ENCODE measurements around the gene BTN2A1. TPM values are rescaled to one million over a fixed set of nuclear protein-coding genes. Genes with fewer than 3 reads are reported as not detected.

BTN2A1 gene
- total RNA-seq (2021; ENCODE audit: unreplicated experiment) (11.2 TPM), Bru-seq, nascent RNA (percentile 78 among the genes with signal in this experiment), BruChase-seq, experiment 1, labeled RNA remaining after a 6-hour chase (percentile 65 among the genes with signal in this experiment), BruChase-seq, experiment 2, labeled RNA remaining after a 2-hour chase (percentile 78 among the genes with signal in this experiment)
- 11.1 and 12.0 TPM in 2 replicates for polyA plus RNA-seq (2012)
- long read RNA-seq, partial matches to known transcripts, result 5 of 9 reads
- long read RNA-seq, other reads (novel, unspliced or antisense), result 3 of 9 reads

DNA sequence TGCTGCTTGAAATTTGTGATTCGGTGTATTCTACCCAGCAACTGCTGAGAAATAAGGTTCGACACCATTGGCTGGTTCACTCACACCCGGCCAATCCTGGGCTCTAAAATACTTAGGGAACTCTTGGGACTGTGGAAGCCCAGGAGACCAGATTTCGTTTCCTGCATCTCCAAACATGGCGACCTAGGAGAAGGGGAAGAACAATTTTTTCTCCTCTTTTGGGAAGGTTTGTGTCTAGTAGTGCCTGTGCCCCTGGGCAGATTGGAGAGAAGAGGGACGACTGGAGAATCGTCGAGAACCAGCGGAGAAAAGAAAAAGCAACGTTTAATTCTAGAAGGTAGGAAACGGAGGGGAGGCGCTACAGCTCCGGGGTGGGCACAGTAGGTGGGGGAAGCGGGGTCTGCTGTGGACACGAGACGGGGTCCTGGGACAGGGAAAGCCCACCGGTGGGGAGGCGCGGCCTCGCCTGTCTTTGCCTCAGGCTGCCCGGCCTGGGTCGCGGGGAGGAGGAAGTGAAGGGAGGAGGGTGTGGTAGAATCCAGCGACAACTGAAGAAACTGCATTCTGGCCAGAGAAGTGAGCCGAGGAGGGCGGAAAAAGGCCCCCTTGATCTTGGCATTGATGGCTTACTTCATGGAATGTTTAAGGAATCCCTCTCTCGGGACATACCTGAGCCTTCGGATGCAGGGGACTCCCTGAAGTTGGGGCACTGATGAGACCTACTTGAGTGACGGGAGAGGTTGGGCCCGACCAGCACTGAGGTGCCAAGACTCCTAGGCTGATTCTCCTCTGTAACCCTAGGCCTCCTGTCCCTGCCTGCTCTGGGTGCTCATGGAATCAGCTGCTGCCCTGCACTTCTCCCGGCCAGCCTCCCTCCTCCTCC, at the start of gene BTN2A1:
Gene BTN2A1, plus strand, starts transcription at position 150 of the 883 bp plus-strand sequence. Its CDS starts 682 bp downstream, at position 832.
- ATAC-seq (peak; percentile 99), DNase-seq (ENCODE audit: low read depth, low spot score) (peak; percentile 84)
- peak within 1 kb of the TSS; percentile 67 for H3K27ac ChIP-seq (ENCODE audit: low read depth, low read length)
- CTCF ChIA-PET, result no interaction called here
- peaks cover 0 to 13% of the 10 kb centered on the region in 2 experiments; a peak in 3 of 4 replicates for H3K4me1 ChIP-seq (ENCODE audit: control insufficient read depth in 1 of 2, insufficient read depth in 2 of 2, low read length in 2 of 2)
- no peaks in the 10 kb centered on the region for H3K27me3 ChIP-seq (ENCODE audit: insufficient read depth, low read length)
- H2AFZ ChIP-seq (ENCODE audit: low read depth, low read length, poor library complexity, severe bottlenecking), result peak within 1 kb of the TSS; percentile 99
- peak within 1 kb of the TSS; percentile 87 for H3K4me2 ChIP-seq (ENCODE audit: low read length)
- no peaks in the 10 kb centered on the region for H4K20me1 ChIP-seq (ENCODE audit: insufficient read depth)
- peak within 1 kb of the TSS; percentile 91 for H3K9ac ChIP-seq (ENCODE audit: low read length)
- BruUV-seq (replicated peaks), result TSS peak; percentile 67
- H3K36me3 ChIP-seq (ENCODE audit: control insufficient read depth in 1 of 2, insufficient read depth in 2 of 2, low read length in 2 of 2), result peaks cover 13 to 20% of the 10 kb centered on the region in 2 experiments; a peak in 3 of 4 replicates
- TF ChIP-seq ZFX (IDR thresholded peaks at IDR 0.05) (no peak), YY1 (IDR thresholded peaks at IDR 0.05; ENCODE audit: extremely low read depth, insufficient replicate concordance, low read depth, low read length) (peak; percentile 88), TCF7L2 (IDR thresholded peaks at IDR 0.05; ENCODE audit: borderline replicate concordance, extremely low read depth, insufficient read depth, insufficient read length) (no peak), ZNF274 (IDR thresholded peaks at IDR 0.05; ENCODE audit: low read depth, low read length) (no peak), SRF (IDR thresholded peaks at IDR 0.05; ENCODE audit: low read depth) (peak; percentile 34; the same call in 1 of the 2 replicates), EZH2phosphoT487 (IDR thresholded peaks at IDR 0.05; ENCODE audit: borderline replicate concordance) (no peak), ELF1 (IDR thresholded peaks at IDR 0.05; ENCODE audit: borderline replicate concordance, low read depth) (no peak), RAD21 (IDR thresholded peaks at IDR 0.05; ENCODE audit: low read depth) (no peak), POLR2AphosphoS5 (IDR thresholded peaks at IDR 0.05; ENCODE audit: low read depth, low read length) (peak; percentile 83), FOSL1 (IDR thresholded peaks at IDR 0.05; ENCODE audit: low read depth) (no peak)
- TF ChIP-seq, protein P1, sequence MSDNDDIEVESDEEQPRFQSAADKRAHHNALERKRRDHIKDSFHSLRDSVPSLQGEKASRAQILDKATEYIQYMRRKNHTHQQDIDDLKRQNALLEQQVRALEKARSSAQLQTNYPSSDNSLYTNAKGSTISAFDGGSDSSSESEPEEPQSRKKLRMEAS (IDR thresholded peaks at IDR 0.05), result no peak
- TF ChIP-seq, protein P2, sequence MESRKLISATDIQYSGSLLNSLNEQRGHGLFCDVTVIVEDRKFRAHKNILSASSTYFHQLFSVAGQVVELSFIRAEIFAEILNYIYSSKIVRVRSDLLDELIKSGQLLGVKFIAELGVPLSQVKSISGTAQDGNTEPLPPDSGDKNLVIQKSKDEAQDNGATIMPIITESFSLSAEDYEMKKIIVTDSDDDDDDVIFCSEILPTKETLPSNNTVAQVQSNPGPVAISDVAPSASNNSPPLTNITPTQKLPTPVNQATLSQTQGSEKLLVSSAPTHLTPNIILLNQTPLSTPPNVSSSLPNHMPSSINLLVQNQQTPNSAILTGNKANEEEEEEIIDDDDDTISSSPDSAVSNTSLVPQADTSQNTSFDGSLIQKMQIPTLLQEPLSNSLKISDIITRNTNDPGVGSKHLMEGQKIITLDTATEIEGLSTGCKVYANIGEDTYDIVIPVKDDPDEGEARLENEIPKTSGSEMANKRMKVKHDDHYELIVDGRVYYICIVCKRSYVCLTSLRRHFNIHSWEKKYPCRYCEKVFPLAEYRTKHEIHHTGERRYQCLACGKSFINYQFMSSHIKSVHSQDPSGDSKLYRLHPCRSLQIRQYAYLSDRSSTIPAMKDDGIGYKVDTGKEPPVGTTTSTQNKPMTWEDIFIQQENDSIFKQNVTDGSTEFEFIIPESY (IDR thresholded peaks at IDR 0.05; ENCODE audit: extremely low read depth, insufficient replicate concordance, low read length), result no peak
- TF ChIP-seq, protein P3, sequence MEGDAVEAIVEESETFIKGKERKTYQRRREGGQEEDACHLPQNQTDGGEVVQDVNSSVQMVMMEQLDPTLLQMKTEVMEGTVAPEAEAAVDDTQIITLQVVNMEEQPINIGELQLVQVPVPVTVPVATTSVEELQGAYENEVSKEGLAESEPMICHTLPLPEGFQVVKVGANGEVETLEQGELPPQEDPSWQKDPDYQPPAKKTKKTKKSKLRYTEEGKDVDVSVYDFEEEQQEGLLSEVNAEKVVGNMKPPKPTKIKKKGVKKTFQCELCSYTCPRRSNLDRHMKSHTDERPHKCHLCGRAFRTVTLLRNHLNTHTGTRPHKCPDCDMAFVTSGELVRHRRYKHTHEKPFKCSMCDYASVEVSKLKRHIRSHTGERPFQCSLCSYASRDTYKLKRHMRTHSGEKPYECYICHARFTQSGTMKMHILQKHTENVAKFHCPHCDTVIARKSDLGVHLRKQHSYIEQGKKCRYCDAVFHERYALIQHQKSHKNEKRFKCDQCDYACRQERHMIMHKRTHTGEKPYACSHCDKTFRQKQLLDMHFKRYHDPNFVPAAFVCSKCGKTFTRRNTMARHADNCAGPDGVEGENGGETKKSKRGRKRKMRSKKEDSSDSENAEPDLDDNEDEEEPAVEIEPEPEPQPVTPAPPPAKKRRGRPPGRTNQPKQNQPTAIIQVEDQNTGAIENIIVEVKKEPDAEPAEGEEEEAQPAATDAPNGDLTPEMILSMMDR (IDR thresholded peaks at IDR 0.05 in 2 of 3, conservative IDR thresholded peaks at IDR 0.05 in 1 of 3; ENCODE audit: borderline replicate concordance in 1 of 3, insufficient read depth in 1 of 3, low read depth in 2 of 3, low read length in 2 of 3), result 0 out of 6 replicates have a peak, but pooled peaks of 1 of the 3 experiments have one; percentile 15
- RAD21 ChIA-PET (ENCODE audit: low non-redundant PET in 1 of 2, low total read pairs in 2 of 2, uncharacterized antibody in 2 of 2, unreplicated experiment in 2 of 2), result no interaction called here
- peak within 1 kb of the TSS; percentile 77 to 88 for H3K4me3 ChIP-seq (replicated peaks in 1 of 2; ENCODE audit: low read depth in 1 of 2, low read length in 2 of 2)
- peaks cover 36% of the 10 kb centered on the region for H3K79me2 ChIP-seq (ENCODE audit: insufficient read depth, low read length)
- no peaks in the 10 kb centered on the region for H3K9me3 ChIP-seq (ENCODE audit: control insufficient read depth in 1 of 2, insufficient read depth in 1 of 2, low read depth in 1 of 2, low read length in 2 of 2)
- POLR2A ChIA-PET, result no interaction called here
- no peaks in the 10 kb centered on the region for H3K9me2 ChIP-seq (ENCODE audit: insufficient read depth)
- intact Hi-C loops (cut with micrococcal nuclease), result no loop called here
